GM12878 (cell line): ENCODE results near the gene SPIRE2. TPM values are rescaled to one million over a fixed set of nuclear protein-coding genes. Genes with fewer than 3 reads are reported as not detected.

Experiments used
- ATAC-seq: fragments of 200-7000 bp; cut with Tn5 transposase; 3 replicates; pipeline ENCODE4 v1.9.1; 2020; ENCODE audit warnings: mild to moderate bottlenecking, moderate library complexity
- BruUV-seq: library from RNA; stranded (reverse); fragments of 400-500 nt; replicated peaks from 2 replicates; lab custom pipeline; 2021; lab: Mats Ljungman, UMichigan
- CTCF ChIA-PET: fragments of 300-600 bp; sonication (Branson Sonifier 250); formaldehyde crosslinking; extraction: SDS; loops from one replicate; lab custom pipeline; 2021; ENCODE audit warnings: inconsistent platforms; lab: Yijun Ruan, JAX
- POLR2A ChIA-PET: fragments of 350-600 bp; formaldehyde crosslinking; extraction: SDS; loops from one replicate; lab custom pipeline; 2021; ENCODE audit warnings: inconsistent platforms; lab: Charles Lee
- RAD21 ChIA-PET: fragments of 300-600 bp; sonication (Branson Sonifier 250); formaldehyde crosslinking; loops from one replicate; lab custom pipeline; 2023; ENCODE audit warnings: antibody characterized with exemption; ENCODE audit not compliant: unreplicated experiment; lab: Charles Lee
- SMC1A ChIA-PET: fragments of 300-600 bp; sonication (Branson Sonifier 250); formaldehyde crosslinking; loops from one replicate; lab custom pipeline; 2023; ENCODE audit not compliant: unreplicated experiment, uncharacterized antibody; lab: Charles Lee
- DNase-seq: peaks from one replicate; pipeline ENCODE4 v3.0.0-alpha.2; 2011; ENCODE audit warnings: low read depth, low spot score
- FAIRE-seq: peaks from 3 replicates; lab custom pipeline; 2011; peaks lifted over from hg19 to GRCh38; lab: Jason Lieb, UNC
- H2AFZ ChIP-seq: 2 replicates; pipeline ENCODE4 v1.6.0; 2011; ENCODE audit warnings: low read depth, low read length, control low read depth; ENCODE audit not compliant: control insufficient read depth
- H3K27ac ChIP-seq: 2 replicates; pipeline ENCODE4 v1.5.1; 2011; ENCODE audit warnings: control low read depth; ENCODE audit not compliant: control insufficient read depth, insufficient read depth
- H3K27me3 ChIP-seq, 2 experiments: replicated peaks in 1 of 2; 2 replicates each; pipeline versions ENCODE4 v1.6.0 to v1.6.1; 2011; ENCODE audit warnings: low read length in 1 of 2; ENCODE audit not compliant: control insufficient read depth in 2 of 2, insufficient read depth in 2 of 2
- H3K36me3 ChIP-seq, 2 experiments: 2 replicates each; pipeline ENCODE4 v1.5.1; 2011; ENCODE audit warnings: low read length in 1 of 2; ENCODE audit not compliant: control insufficient read depth in 2 of 2, insufficient read depth in 2 of 2
- H3K4me1 ChIP-seq: 2 replicates; pipeline ENCODE4 v1.6.1; 2011; ENCODE audit warnings: mild to moderate bottlenecking, low read length, moderate library complexity, mixed read lengths; ENCODE audit not compliant: control insufficient read depth, insufficient read depth
- H3K4me2 ChIP-seq: 2 replicates; pipeline ENCODE4 v1.6.0; 2011; ENCODE audit warnings: control low read depth; ENCODE audit not compliant: control insufficient read depth, insufficient read depth
- H3K4me3 ChIP-seq: fragments of 200-600 bp; sonication (generic); 2 replicates; pipeline ENCODE4 v1.5.1; 2016
- H3K79me2 ChIP-seq: 2 replicates; pipeline ENCODE4 v1.6.0; 2011; ENCODE audit warnings: low read length; ENCODE audit not compliant: control insufficient read depth, insufficient read depth
- H3K9ac ChIP-seq: 2 replicates; pipeline ENCODE4 v1.8.0; 2011; ENCODE audit warnings: low read length, control low read depth, mixed read lengths; ENCODE audit not compliant: control insufficient read depth, insufficient read depth
- H3K9me3 ChIP-seq: replicated peaks from 3 replicates; pipeline ENCODE4 v1.5.1; 2011; ENCODE audit warnings: mild to moderate bottlenecking, low read length; ENCODE audit not compliant: control insufficient read depth, insufficient read depth
- H4K20me1 ChIP-seq: 2 replicates; pipeline ENCODE4 v1.6.0; 2011; ENCODE audit not compliant: control insufficient read depth, insufficient read depth
- KAT2A ChIP-seq: conservative IDR thresholded peaks from 2 replicates; pipeline ENCODE4 v1.6.1; 2011; ENCODE audit warnings: low read depth, low read length; ENCODE audit not compliant: control insufficient read depth
- LARP7 ChIP-seq: fragments of 450-650 bp; IDR thresholded peaks from 2 replicates; pipeline ENCODE4 v1.6.1; 2017; ENCODE audit warnings: mild to moderate bottlenecking
- MTA2 ChIP-seq: fragments of 450-650 bp; IDR thresholded peaks from 2 replicates; pipeline ENCODE4 v1.6.1; 2016; ENCODE audit warnings: low read depth, mild to moderate bottlenecking, moderate library complexity
- RELA ChIP-seq: fragments of 450-650 bp; IDR thresholded peaks from 2 replicates; pipeline ENCODE4 v1.8.0; 2014; ENCODE audit warnings: borderline replicate concordance; ENCODE audit not compliant: partially characterized antibody
- ZNF622 ChIP-seq: fragments of 450-650 bp; IDR thresholded peaks from 2 replicates; pipeline ENCODE4 v1.6.1; 2017; ENCODE audit warnings: mild to moderate bottlenecking, inconsistent platforms
- ZNF687 ChIP-seq: fragments of 450-650 bp; IDR thresholded peaks from 2 replicates; pipeline ENCODE4 v1.6.1; 2017; ENCODE audit warnings: mild to moderate bottlenecking, moderate library complexity
- ZSCAN29 ChIP-seq: fragments of 450-650 bp; IDR thresholded peaks from 2 replicates; pipeline ENCODE4 v1.6.1; 2017; ENCODE audit warnings: mild to moderate bottlenecking, moderate library complexity
- WGBS: methylation state at CpG from one replicate; pipeline ENCODE4 v1.1.6; 2016; ENCODE audit warnings: low lambda C conversion rate; ENCODE audit not compliant: insufficient replicate concordance, insufficient coverage; ENCODE audit errors: missing lambda C conversion rate; 5-methylcytosine and 5-hydroxymethylcytosine counted together
- in situ Hi-C: fragments of 300-500 bp; cut with MboI; formaldehyde crosslinking; loops from 9 replicates; pipeline ENCODE4 v1.14.3; 2018; ENCODE audit warnings: mixed read lengths
- intact Hi-C: fragments of 100-400 bp; cut with micrococcal nuclease; formaldehyde crosslinking; loops from one replicate; pipeline ENCODE4 v1.14.2; 2022; ENCODE audit not compliant: unreplicated experiment
- polyA plus RNA-seq, 11 experiments: library from polyadenylated mRNA; depleted of rRNA in 4 of 11; unstranded in 6 of 11; stranded (reverse) in 5 of 11; fragments of >200 nt; fragmentation: Nextera tagmentation in 4 of 11; fragmentation: Illumina TruSeq in 1 of 11; extraction: Ambion mirVana in 4 of 11; extraction: Trizol in 1 of 11; gene quantifications; 1 replicate in 1 of 11; 2 replicates in 10 of 11; pipeline versions ENCODE4 v1.2.1 to v1.2.3, GENCODE V29; 2011 to 2016; ENCODE audit warnings: inconsistent platforms in 2 of 11, missing spikeins in 2 of 11, low read depth in 1 of 11
- total RNA-seq, 4 experiments: library from RNA; depleted of rRNA in 3 of 4; stranded (reverse); fragments of >200 nt in 3 of 4; fragmentation: Illumina TruSeq in 1 of 4; extraction: Trizol in 1 of 4; gene quantifications; 2 replicates each; pipeline versions ENCODE4 v1.2.1 to v1.2.3, GENCODE V29; 2013 to 2021

Gene SPIRE2
- total and polyA plus RNA-seq, 10 of the 15 experiments (the other 5 are each of a cell fraction or from before 2014, with no cell fraction given): 0.03 to 0.64 (median 0.27) TPM; not detected in 1

GRCh38 chr16:89898201-89898967 lies 70.1 kb downstream of the SPIRE2 start (continued):
- TF ChIP-seq ZNF687: no peak
- TF ChIP-seq, all 136 proteins: peak for 0

GRCh38 chr16:89899879-89900481 lies 71.7 kb downstream of the SPIRE2 start:
- RAD21 ChIA-PET: no interaction called here
- no peaks in the 10 kb centered on the region for H4K20me1 ChIP-seq
- no peaks in the 10 kb centered on the region for H3K27me3 ChIP-seq
- intact Hi-C loops (no loop called here), in situ Hi-C loops (no loop called here)
- 95% methylated on average over 17 of the region's 20 CpGs for WGBS
- no peak overlapping the region for H2AFZ ChIP-seq
- H3K27ac ChIP-seq: no peak overlapping the region
- peaks cover 32 to 35% of the 10 kb centered on the region in 2 experiments; a peak in 3 of 4 replicates for H3K36me3 ChIP-seq
- no peaks in the 10 kb centered on the region for H3K79me2 ChIP-seq
- ATAC-seq (no peak), DNase-seq (no peak), FAIRE-seq (no peak)
- no peak overlapping the region for H3K4me3 ChIP-seq
- no peak for TF ChIP-seq LARP7
- TF ChIP-seq KAT2A: no peak
- TF ChIP-seq MTA2: no peak
- no peak for TF ChIP-seq ZNF622
- TF ChIP-seq ZSCAN29: no peak
- no peak for TF ChIP-seq RELA
- no peaks in the 10 kb centered on the region for H3K4me1 ChIP-seq
- CTCF ChIA-PET: no interaction called here
- SMC1A ChIA-PET: no interaction called here
- no peak overlapping the region for H3K4me2 ChIP-seq
- no TSS peak for BruUV-seq
- no peaks in the 10 kb centered on the region for H3K9me3 ChIP-seq
- no peak overlapping the region for H3K9ac ChIP-seq
- POLR2A ChIA-PET: no interaction called here
